Measurements from ENCODE around the gene DBI. TPM values are rescaled to one million over a fixed set of nuclear protein-coding genes. Genes with fewer than 3 reads are reported as not detected.

DBI gene
- total and polyA plus RNA-seq, 2 donors (not counting 1 experiment from before 2014, with no cell fraction given), result 45.2 to 69.4 TPM

DNA sequence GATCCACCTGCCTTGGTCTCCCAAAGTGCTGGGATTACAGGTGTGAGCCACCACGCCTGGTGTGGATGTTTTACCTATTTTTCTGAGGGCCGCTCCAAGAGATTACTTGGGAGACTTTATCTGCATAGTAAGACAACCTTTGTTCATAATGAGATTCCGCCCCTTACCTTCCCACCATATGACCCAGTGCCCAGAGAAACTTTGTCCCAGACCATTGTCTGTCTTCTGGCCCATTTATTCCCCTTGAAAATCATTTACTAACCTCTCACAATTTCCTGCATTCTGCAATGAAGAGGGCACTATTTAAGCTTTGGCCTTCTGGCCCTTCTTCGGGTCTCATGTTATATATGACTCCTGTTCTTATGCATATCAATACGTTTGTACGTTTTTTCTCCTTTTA, 51.1 kb downstream of the DBI start:
- Histone ChIP-seq H3K4me2 (replicated peaks; ENCODE audit: low read depth, low read length, poor library complexity, severe bottlenecking) (no peak overlapping the region), H3K4me3 (ENCODE audit: control extremely low read depth in 1 of 5, extremely low read depth in 1 of 5, insufficient read depth in 1 of 5, low read depth in 2 of 5, low read length in 4 of 5) (no peak overlapping the region), H3K4me1 (ENCODE audit: control insufficient read depth in 2 of 2, insufficient read depth in 2 of 2, low read length in 2 of 2) (peaks cover 5 to 14% of the 10 kb centered on the region in 2 donors), H3K27ac (ENCODE audit: low read length in 2 of 2) (no peak overlapping the region), H3K27me3 (replicated peaks in 1 of 4; ENCODE audit: control extremely low read depth in 1 of 4, control insufficient read depth in 3 of 4, insufficient read depth in 4 of 4, low read length in 3 of 4) (peaks cover 0 to 18% (median 7%) of the 10 kb centered on the region in 4 experiments), H2AFZ (ENCODE audit: insufficient read depth, low read depth, low read length, poor library complexity, severe bottlenecking) (no peak overlapping the region), H3K36me3 (replicated peaks in 1 of 2; ENCODE audit: control extremely low read depth in 1 of 2, control insufficient read depth in 1 of 2, extremely low read depth in 1 of 2, insufficient read depth in 2 of 2, low read length in 1 of 2) (no peaks in the 10 kb centered on the region), H3K9ac (ENCODE audit: low read length) (no peak overlapping the region), H3K79me2 (ENCODE audit: control insufficient read depth, insufficient read depth, low read length) (no peaks in the 10 kb centered on the region), H3K9me3 (ENCODE audit: control extremely low read depth in 1 of 3, control insufficient read depth in 2 of 3, insufficient read depth in 1 of 3, low read length in 2 of 3) (peaks cover 1 to 8% (median 3%) of the 10 kb centered on the region in 3 donors), H4K20me1 (ENCODE audit: control insufficient read depth, insufficient read depth, low read length, poor library complexity, severe bottlenecking) (no peaks in the 10 kb centered on the region)
- 99% methylated on average over 5 of the region's 6 CpGs for WGBS (ENCODE audit: insufficient coverage)
- TF ChIP-seq EZH2 (IDR thresholded peaks at IDR 0.05; ENCODE audit: borderline replicate concordance, insufficient read depth, low read depth, low read length, poor library complexity, severe bottlenecking), result no peak
- TF ChIP-seq, protein P1, sequence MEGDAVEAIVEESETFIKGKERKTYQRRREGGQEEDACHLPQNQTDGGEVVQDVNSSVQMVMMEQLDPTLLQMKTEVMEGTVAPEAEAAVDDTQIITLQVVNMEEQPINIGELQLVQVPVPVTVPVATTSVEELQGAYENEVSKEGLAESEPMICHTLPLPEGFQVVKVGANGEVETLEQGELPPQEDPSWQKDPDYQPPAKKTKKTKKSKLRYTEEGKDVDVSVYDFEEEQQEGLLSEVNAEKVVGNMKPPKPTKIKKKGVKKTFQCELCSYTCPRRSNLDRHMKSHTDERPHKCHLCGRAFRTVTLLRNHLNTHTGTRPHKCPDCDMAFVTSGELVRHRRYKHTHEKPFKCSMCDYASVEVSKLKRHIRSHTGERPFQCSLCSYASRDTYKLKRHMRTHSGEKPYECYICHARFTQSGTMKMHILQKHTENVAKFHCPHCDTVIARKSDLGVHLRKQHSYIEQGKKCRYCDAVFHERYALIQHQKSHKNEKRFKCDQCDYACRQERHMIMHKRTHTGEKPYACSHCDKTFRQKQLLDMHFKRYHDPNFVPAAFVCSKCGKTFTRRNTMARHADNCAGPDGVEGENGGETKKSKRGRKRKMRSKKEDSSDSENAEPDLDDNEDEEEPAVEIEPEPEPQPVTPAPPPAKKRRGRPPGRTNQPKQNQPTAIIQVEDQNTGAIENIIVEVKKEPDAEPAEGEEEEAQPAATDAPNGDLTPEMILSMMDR (IDR thresholded peaks at IDR 0.05), result no peak
- Mint-ChIP-seq H3K27me3 (peaks cover 30% of the 10 kb centered on the region), H3K27ac (no peak overlapping the region), H3K4me3 (no peak overlapping the region), H3K9me3 (ENCODE audit: insufficient read depth) (peaks cover 6% of the 10 kb centered on the region), H3K4me1 (peaks cover 17% of the 10 kb centered on the region)
- ChIA-PET POLR2A (no interaction called here), CTCF (no interaction called here)
- ATAC-seq (ENCODE audit: low read depth), result no peak
- intact Hi-C loops (cut with micrococcal nuclease), result no loop called here
- no peak for DNase-seq

DNA sequence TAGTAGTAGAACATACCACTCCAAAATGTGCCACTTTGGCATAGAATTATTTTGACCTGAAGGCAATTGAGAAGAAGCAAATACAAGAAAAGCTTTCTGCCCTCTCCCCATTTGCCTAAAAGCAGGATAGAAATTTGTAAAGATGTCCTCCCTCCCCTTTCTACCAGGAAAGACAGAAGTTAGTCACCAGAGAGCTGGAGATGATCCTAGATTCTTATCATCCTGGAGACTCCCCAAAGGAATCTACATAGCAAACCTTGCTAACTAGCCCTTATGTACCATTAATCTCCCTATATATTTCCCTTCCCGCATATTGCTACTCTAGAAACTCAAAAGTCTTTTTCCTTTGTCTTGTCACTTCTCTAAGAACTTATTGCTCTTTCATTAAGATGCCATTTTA, 52.3 kb downstream of the DBI start:
- H3K4me1 Mint-ChIP-seq, result peaks cover 17% of the 10 kb centered on the region
- H3K27ac Mint-ChIP-seq, result no peak overlapping the region
- no peaks in the 10 kb centered on the region for H3K79me2 ChIP-seq (ENCODE audit: control insufficient read depth, insufficient read depth, low read length)
- H3K4me1 ChIP-seq (ENCODE audit: control insufficient read depth in 2 of 2, insufficient read depth in 2 of 2, low read length in 2 of 2), result peaks cover 5 to 14% of the 10 kb centered on the region in 2 donors
- ChIA-PET CTCF (no interaction called here), POLR2A (no interaction called here)
- no peak overlapping the region for H3K27ac ChIP-seq (ENCODE audit: low read length in 2 of 2)
- TF ChIP-seq, protein P1 (IDR thresholded peaks at IDR 0.05), result no peak
- no peak for TF ChIP-seq EZH2 (IDR thresholded peaks at IDR 0.05; ENCODE audit: borderline replicate concordance, insufficient read depth, low read depth, low read length, poor library complexity, severe bottlenecking)
- H3K9ac ChIP-seq (ENCODE audit: low read length), result no peak overlapping the region
- peaks cover 6% of the 10 kb centered on the region for H3K9me3 Mint-ChIP-seq (ENCODE audit: insufficient read depth)
- no peak for DNase-seq
- no peak for ATAC-seq (ENCODE audit: low read depth)
- no peak overlapping the region for H3K4me3 Mint-ChIP-seq
- H3K4me3 ChIP-seq (ENCODE audit: control extremely low read depth in 1 of 5, extremely low read depth in 1 of 5, insufficient read depth in 1 of 5, low read depth in 2 of 5, low read length in 4 of 5), result no peak overlapping the region
- H3K27me3 ChIP-seq (replicated peaks in 1 of 4; ENCODE audit: control extremely low read depth in 1 of 4, control insufficient read depth in 3 of 4, insufficient read depth in 4 of 4, low read length in 3 of 4), result peaks cover 0 to 18% (median 8%) of the 10 kb centered on the region in 4 experiments
- intact Hi-C loops (cut with micrococcal nuclease), result no loop called here
- no peaks in the 10 kb centered on the region for H4K20me1 ChIP-seq (ENCODE audit: control insufficient read depth, insufficient read depth, low read length, poor library complexity, severe bottlenecking)
- H2AFZ ChIP-seq (ENCODE audit: insufficient read depth, low read depth, low read length, poor library complexity, severe bottlenecking), result no peak overlapping the region
- peaks cover 33% of the 10 kb centered on the region for H3K27me3 Mint-ChIP-seq
- no peaks in the 10 kb centered on the region for H3K36me3 ChIP-seq (replicated peaks in 1 of 2; ENCODE audit: control extremely low read depth in 1 of 2, control insufficient read depth in 1 of 2, extremely low read depth in 1 of 2, insufficient read depth in 2 of 2, low read length in 1 of 2)
- H3K4me2 ChIP-seq (replicated peaks; ENCODE audit: low read depth, low read length, poor library complexity, severe bottlenecking), result no peak overlapping the region
- H3K9me3 ChIP-seq (ENCODE audit: control extremely low read depth in 1 of 3, control insufficient read depth in 2 of 3, insufficient read depth in 1 of 3, low read length in 2 of 3), result peaks cover 1 to 8% (median 3%) of the 10 kb centered on the region in 3 donors
- WGBS (ENCODE audit: insufficient coverage), result 100% methylated on average over 1 of the region's 1 CpG
